Rectal smooth muscle tissue (tissue), 1 donor: ENCODE results near the gene NUMBL.

Source experiments
- H3K27ac ChIP-seq: one replicate; pipeline ENCODE4 v1.7.0; 2013; ENCODE audit warnings: low read depth, low read length, inconsistent platforms
- H3K27me3 ChIP-seq: one replicate; pipeline ENCODE4 v1.7.0; 2013; ENCODE audit warnings: low read length; ENCODE audit not compliant: control insufficient read depth, insufficient read depth
- H3K36me3 ChIP-seq: one replicate; pipeline ENCODE4 v1.7.0; 2013; ENCODE audit warnings: low read length; ENCODE audit not compliant: control insufficient read depth, insufficient read depth
- H3K4me1 ChIP-seq: one replicate; pipeline ENCODE4 v1.7.0; 2013; ENCODE audit warnings: low read length; ENCODE audit not compliant: control insufficient read depth, insufficient read depth
- H3K4me3 ChIP-seq: one replicate; pipeline ENCODE4 v1.7.0; 2013; ENCODE audit warnings: low read length
- H3K9ac ChIP-seq: one replicate; pipeline ENCODE4 v1.7.0; 2013; ENCODE audit warnings: low read length

The NUMBL gene

GRCh38 chr19:40684280-40684679 is 6.2 kb downstream of the NUMBL start:
- H3K27me3 ChIP-seq = no peaks in the 10 kb centered on the region
- H3K27ac ChIP-seq = no peak overlapping the region
- peaks cover 9% of the 10 kb centered on the region for H3K4me1 ChIP-seq
- H3K4me3 ChIP-seq = no peak overlapping the region
- H3K36me3 ChIP-seq = peaks cover 17% of the 10 kb centered on the region
- H3K9ac ChIP-seq = no peak overlapping the region

- H3K9ac ChIP-seq = no peak overlapping the region
- H3K27me3 ChIP-seq = no peaks in the 10 kb centered on the region
- H3K36me3 ChIP-seq = peaks cover 21% of the 10 kb centered on the region
- no peak overlapping the region for H3K4me3 ChIP-seq
- peaks cover under 1% of the 10 kb centered on the region for H3K4me1 ChIP-seq
- H3K27ac ChIP-seq = no peak overlapping the region
Observed at GRCh38 chr19:40683437-40683836, 7.0 kb downstream of the NUMBL start.

GRCh38 chr19:40682431-40682964 is 8.0 kb downstream of the NUMBL start:
- no peak overlapping the region for H3K4me3 ChIP-seq
- H3K27ac ChIP-seq = no peak overlapping the region

GRCh38 chr19:40681039-40681438 is 9.4 kb downstream of the NUMBL start:
- H3K27ac ChIP-seq = no peak overlapping the region
- H3K36me3 ChIP-seq = peaks cover 25% of the 10 kb centered on the region
- H3K27me3 ChIP-seq = no peaks in the 10 kb centered on the region
- H3K4me1 ChIP-seq = no peaks in the 10 kb centered on the region
- H3K4me3 ChIP-seq = no peak overlapping the region
- H3K9ac ChIP-seq = no peak overlapping the region

More at GRCh38 chr19:40682431-40682964, 8.0 kb downstream of the NUMBL start:
- Histone ChIP-seq H3K4me1 (no peaks in the 10 kb centered on the region), H3K27me3 (no peaks in the 10 kb centered on the region), H3K36me3 (peaks cover 21% of the 10 kb centered on the region), H3K9ac (no peak overlapping the region)

- Histone ChIP-seq H3K27ac (no peak overlapping the region), H3K4me3 (no peak overlapping the region), H3K27me3 (no peaks in the 10 kb centered on the region), H3K36me3 (peaks cover 26% of the 10 kb centered on the region), H3K4me1 (no peaks in the 10 kb centered on the region), H3K9ac (no peak overlapping the region)
Observed at GRCh38 chr19:40677156-40677555, 13.3 kb downstream of the NUMBL start.

- Histone ChIP-seq H3K4me3 (no peak overlapping the region), H3K9ac (no peak overlapping the region), H3K27ac (no peak overlapping the region), H3K27me3 (no peaks in the 10 kb centered on the region), H3K36me3 (peaks cover 40% of the 10 kb centered on the region), H3K4me1 (no peaks in the 10 kb centered on the region)
Observed at GRCh38 chr19:40674291-40674690, 16.2 kb downstream of the NUMBL start.

- Histone ChIP-seq H3K36me3 (peaks cover 41% of the 10 kb centered on the region), H3K4me3 (no peak overlapping the region), H3K4me1 (no peaks in the 10 kb centered on the region), H3K27ac (no peak overlapping the region), H3K9ac (no peak overlapping the region), H3K27me3 (no peaks in the 10 kb centered on the region)
Observed at GRCh38 chr19:40673397-40673796, 17.1 kb downstream of the NUMBL start.

- Histone ChIP-seq H3K36me3 (peaks cover 41% of the 10 kb centered on the region), H3K27ac (no peak overlapping the region), H3K4me3 (no peak overlapping the region), H3K4me1 (no peaks in the 10 kb centered on the region), H3K27me3 (no peaks in the 10 kb centered on the region), H3K9ac (no peak overlapping the region)
Observed at GRCh38 chr19:40672573-40673299, 17.7 kb downstream of the NUMBL start.

GRCh38 chr19:40672038-40672437 is 18.4 kb downstream of the NUMBL start:
- no peaks in the 10 kb centered on the region for H3K27me3 ChIP-seq
- no peak overlapping the region for H3K9ac ChIP-seq
- no peak overlapping the region for H3K4me3 ChIP-seq
- H3K4me1 ChIP-seq = no peaks in the 10 kb centered on the region
- H3K27ac ChIP-seq = no peak overlapping the region
- H3K36me3 ChIP-seq = peaks cover 41% of the 10 kb centered on the region

- Histone ChIP-seq H3K4me1 (no peaks in the 10 kb centered on the region), H3K27ac (no peak overlapping the region), H3K9ac (no peak overlapping the region), H3K36me3 (peaks cover 38% of the 10 kb centered on the region), H3K27me3 (no peaks in the 10 kb centered on the region), H3K4me3 (no peak overlapping the region)
Observed at GRCh38 chr19:40671404-40671803, 19.0 kb downstream of the NUMBL start.

GRCh38 chr19:40668991-40669614 is 21.3 kb downstream of the NUMBL start:
- Histone ChIP-seq H3K36me3 (peaks cover 31% of the 10 kb centered on the region), H3K4me1 (no peaks in the 10 kb centered on the region), H3K27ac (no peak overlapping the region), H3K27me3 (no peaks in the 10 kb centered on the region), H3K4me3 (no peak overlapping the region), H3K9ac (no peak overlapping the region)

- H3K27me3 ChIP-seq = no peaks in the 10 kb centered on the region
- H3K4me1 ChIP-seq = peaks cover 3% of the 10 kb centered on the region
- no peak overlapping the region for H3K4me3 ChIP-seq
- H3K36me3 ChIP-seq = peaks cover 24% of the 10 kb centered on the region
- no peak overlapping the region for H3K9ac ChIP-seq
- no peak overlapping the region for H3K27ac ChIP-seq
Observed at GRCh38 chr19:40667602-40668001, 22.8 kb downstream of the NUMBL start.
